HFF-Myc (cell line): ENCODE data around the gene RET.

ENCODE experiments used
- DNase-seq: peaks from one replicate; pipeline ENCODE4 v3.0.0-alpha.2; 2011; ENCODE audit warnings: low read depth; ENCODE audit errors: extremely low read depth
- H3K4me3 ChIP-seq: replicated peaks from 2 replicates; pipeline ENCODE4 v1.5.1; 2011; ENCODE audit warnings: low read depth, mild to moderate bottlenecking, control low read depth, low read length
- TF ChIP-seq, protein P1 (sequence below): IDR thresholded peaks from 2 replicates; pipeline ENCODE4 v1.5.1; 2012; ENCODE audit warnings: mild to moderate bottlenecking, low read depth, low read length, control low read depth; ENCODE audit errors: missing control alignments

RET gene

DNA sequence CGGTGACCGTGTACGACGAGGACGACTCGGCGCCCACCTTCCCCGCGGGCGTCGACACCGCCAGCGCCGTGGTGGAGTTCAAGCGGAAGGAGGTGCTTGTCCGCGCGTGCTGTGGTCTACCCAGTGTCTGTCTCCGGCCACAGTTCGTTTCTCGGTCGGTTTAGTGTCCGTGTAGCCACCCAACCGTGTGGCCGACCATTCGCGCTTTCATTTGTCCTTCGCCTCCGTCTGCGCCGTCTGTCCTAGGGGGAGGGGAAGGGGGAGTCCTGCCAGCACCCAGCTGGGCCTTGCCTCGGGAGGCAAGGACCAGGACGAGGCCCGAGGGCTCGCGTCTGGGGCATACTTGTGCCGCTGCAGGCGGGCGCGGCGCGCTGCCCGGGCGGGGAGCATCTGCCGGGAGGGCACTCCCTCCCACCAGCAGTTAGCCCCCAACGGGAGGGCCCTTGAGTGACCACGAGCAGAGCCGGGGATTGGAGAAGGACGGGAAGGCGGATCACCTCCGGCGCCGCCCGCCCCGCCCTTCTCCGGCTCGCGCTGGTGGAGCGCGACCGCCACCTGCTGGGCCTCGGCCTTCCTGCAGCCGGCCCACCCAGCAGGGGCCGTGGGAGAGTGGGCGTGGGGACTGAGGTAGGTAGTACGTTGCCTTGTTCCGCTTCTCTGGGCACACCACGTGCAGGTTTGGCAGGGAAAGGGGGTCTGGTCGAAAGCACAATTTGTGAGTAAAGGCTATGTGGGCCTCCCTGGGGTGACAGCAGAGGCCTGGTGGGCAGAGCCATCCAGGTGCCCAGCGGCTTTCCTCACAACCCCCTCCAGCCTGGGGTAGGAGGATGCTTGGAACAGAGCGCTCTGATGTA lies 28.5 kb downstream of the RET start:
- H3K4me3 ChIP-seq: peak overlapping the region; percentile 47
- TF ChIP-seq, protein P1, sequence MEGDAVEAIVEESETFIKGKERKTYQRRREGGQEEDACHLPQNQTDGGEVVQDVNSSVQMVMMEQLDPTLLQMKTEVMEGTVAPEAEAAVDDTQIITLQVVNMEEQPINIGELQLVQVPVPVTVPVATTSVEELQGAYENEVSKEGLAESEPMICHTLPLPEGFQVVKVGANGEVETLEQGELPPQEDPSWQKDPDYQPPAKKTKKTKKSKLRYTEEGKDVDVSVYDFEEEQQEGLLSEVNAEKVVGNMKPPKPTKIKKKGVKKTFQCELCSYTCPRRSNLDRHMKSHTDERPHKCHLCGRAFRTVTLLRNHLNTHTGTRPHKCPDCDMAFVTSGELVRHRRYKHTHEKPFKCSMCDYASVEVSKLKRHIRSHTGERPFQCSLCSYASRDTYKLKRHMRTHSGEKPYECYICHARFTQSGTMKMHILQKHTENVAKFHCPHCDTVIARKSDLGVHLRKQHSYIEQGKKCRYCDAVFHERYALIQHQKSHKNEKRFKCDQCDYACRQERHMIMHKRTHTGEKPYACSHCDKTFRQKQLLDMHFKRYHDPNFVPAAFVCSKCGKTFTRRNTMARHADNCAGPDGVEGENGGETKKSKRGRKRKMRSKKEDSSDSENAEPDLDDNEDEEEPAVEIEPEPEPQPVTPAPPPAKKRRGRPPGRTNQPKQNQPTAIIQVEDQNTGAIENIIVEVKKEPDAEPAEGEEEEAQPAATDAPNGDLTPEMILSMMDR: peak; percentile 98
- DNase-seq: no peak

DNA sequence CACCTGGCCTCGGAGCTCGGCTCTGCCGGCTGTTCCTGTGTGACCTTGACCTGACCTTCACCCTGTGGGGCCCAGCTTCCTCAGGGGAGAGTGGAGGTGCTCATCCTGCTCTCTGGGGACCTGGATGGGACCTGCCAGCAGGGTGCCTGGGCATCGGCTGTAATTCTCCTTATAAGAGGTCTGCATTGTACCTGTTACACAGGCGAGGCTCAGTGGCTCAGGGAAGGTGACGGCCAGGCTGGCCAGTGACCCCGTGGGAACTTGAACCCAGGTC lies 29.0 kb downstream of the RET start:
- TF ChIP-seq, protein P1: no peak
- no peak overlapping the region for H3K4me3 ChIP-seq
- DNase-seq: no peak

DNA sequence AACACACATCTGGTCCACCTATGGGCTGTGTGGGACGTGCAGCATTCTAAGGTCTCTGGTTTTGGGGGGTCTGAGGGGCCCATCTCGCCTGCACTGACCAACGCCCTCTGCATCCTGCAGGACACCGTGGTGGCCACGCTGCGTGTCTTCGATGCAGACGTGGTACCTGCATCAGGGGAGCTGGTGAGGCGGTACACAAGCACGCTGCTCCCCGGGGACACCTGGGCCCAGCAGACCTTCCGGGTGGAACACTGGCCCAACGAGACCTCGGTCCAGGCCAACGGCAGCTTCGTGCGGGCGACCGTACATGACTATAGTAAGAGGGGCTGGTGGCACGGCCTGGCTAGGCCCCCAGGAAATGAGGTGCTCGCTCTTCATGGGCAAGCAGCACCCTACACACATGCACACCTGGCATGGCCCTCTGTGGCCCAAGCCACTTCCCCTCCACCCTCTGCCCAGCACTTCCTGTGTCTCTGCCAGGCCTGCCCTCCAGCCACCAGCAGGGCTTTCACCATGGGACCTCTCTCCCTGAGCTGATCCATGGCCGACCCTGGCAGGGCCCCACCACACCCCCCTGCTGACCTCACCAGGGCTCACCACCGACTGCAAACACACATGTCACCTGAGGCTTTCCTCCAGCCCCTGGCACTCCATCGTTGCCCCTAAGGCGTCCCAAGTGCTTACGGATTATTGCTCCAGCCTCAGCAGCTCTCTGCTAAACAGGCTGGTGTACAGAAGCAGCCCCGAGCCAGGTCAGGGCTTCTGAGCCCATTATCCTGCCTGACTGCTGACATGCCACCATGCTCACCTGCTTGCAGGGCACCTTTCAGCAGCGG lies 29.6 kb downstream of the RET start:
- no peak for DNase-seq
- TF ChIP-seq, protein P1: no peak
- H3K4me3 ChIP-seq: no peak overlapping the region

DNA sequence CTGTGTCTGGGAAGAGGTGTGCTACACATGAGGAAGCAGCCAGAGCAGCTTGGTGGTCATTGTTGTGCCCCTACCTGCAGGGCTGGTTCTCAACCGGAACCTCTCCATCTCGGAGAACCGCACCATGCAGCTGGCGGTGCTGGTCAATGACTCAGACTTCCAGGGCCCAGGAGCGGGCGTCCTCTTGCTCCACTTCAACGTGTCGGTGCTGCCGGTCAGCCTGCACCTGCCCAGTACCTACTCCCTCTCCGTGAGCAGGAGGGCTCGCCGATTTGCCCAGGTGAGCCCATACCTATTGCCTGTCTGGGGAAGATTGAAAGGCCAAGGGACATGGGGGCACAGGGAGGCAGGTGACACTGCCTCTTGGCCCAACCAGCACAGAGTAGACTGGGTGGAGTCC lies 32.1 kb downstream of the RET start:
- DNase-seq: no peak

DNA sequence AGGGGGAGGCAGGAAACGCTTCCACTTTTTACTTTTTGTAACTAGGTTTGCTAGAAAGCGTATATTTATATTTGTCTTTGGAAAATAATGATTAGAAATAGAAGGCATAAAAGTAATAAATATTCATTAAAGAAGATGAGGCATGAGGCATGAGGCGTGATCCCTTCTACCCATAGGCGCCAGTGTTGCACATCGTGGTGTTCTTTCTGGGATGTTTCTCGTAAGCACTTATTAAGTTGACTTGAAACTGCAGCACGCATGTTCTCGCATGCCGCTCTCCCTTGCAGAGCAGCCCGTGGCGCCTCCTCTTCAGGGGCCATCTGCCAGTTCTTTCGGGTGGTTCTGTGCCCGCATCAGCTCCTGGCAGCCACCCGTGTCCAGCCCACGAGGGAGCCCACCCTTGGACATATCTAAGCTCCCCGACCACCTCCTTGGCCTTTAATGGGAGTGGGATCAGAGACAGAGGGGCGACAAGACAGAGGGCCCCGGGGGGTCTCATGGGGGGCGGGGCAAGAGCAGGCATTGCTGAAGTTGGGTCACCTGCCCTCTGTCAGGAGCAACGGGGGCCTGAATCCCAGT lies 32.9 kb downstream of the RET start:
- TF ChIP-seq, protein P1: no peak
- no peak overlapping the region for H3K4me3 ChIP-seq
- no peak for DNase-seq

More for the DNA sequence above, 32.1 kb downstream of the RET start:
- TF ChIP-seq, protein P1: no peak
- no peak overlapping the region for H3K4me3 ChIP-seq

DNA sequence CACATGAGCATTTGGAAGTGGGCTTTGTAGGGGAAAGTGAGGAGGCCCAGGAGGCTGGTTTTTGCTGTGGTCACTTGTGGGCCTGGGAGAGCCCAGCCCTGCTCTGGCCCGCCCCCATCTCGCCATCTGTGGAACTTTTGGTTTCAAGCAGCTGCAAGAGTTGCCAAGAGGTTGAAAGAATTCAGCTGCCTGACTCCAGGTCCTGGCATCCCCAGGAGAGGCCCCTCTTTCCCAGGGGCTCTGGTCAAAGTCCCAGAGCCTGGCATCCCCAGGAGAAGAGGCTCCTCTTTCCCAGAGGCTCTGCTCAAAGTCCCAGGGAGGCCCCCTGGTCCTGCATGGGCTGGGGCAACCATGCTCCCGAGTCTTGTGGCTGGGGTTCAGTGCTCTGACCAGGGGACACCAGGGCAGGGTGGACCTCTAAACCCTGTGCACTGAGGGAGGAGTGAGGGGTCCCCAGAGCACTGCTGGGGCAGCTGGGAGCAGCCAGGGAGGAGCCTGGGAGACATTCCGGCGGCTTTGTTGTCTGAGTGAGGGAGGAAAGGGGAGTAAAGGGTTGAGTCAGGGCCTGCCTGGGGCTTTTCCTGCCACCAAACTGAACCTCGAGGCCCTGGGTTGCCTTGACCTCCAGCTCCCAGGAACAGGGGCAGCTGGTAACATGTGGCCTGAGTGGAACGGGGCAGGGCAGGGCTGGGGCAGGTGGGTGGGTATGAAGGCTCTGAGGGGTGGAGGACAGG lies 33.6 kb downstream of the RET start:
- no peak overlapping the region for H3K4me3 ChIP-seq
- DNase-seq: no peak
- TF ChIP-seq, protein P1: no peak
